HepG2 (cell line): ENCODE results near the gene TBCD. TPM values are rescaled to one million over a fixed set of nuclear protein-coding genes. Genes with fewer than 3 reads are reported as not detected.

ENCODE experiments used
- AKAP8 ChIP-seq: sonication (generic); formaldehyde crosslinking; IDR thresholded peaks from 2 replicates; pipeline ENCODE4 v1.5.1; 2020; ENCODE audit warnings: mild to moderate bottlenecking, missing genetic modification reagents
- ARID4A ChIP-seq: sonication (generic); formaldehyde crosslinking; IDR thresholded peaks from 2 replicates; pipeline ENCODE4 v1.5.0; 2020; ENCODE audit warnings: mild to moderate bottlenecking, missing genetic modification reagents, borderline replicate concordance
- DDIT3 ChIP-seq: sonication (generic); formaldehyde crosslinking; IDR thresholded peaks from 2 replicates; pipeline ENCODE4 v1.4.0; 2020; ENCODE audit warnings: mild to moderate bottlenecking, missing genetic modification reagents
- SMARCC2 ChIP-seq: fragments of 450-650 bp; IDR thresholded peaks from 2 replicates; pipeline ENCODE4 v1.6.1; 2017; ENCODE audit warnings: antibody characterized with exemption, mild to moderate bottlenecking
- ZBED4 ChIP-seq: sonication (generic); formaldehyde crosslinking; IDR thresholded peaks from 2 replicates; pipeline ENCODE4 v1.4.0; 2020; ENCODE audit warnings: missing genetic modification reagents, borderline replicate concordance
- ZNF136 ChIP-seq: sonication (generic); formaldehyde crosslinking; IDR thresholded peaks from 2 replicates; pipeline ENCODE4 v1.8.1; 2022; ENCODE audit warnings: low read depth, mild to moderate bottlenecking, moderate library complexity, missing genetic modification reagents
- ZNF253 ChIP-seq: sonication (generic); formaldehyde crosslinking; IDR thresholded peaks from 2 replicates; pipeline ENCODE4 v1.8.0; 2022; ENCODE audit warnings: mild to moderate bottlenecking, missing genetic modification reagents, borderline replicate concordance
- ZNF282 ChIP-seq: fragments of 450-650 bp; IDR thresholded peaks from 2 replicates; pipeline ENCODE4 v1.6.1; 2018; ENCODE audit not compliant: partially characterized antibody
- ZNF431 ChIP-seq: sonication (generic); formaldehyde crosslinking; IDR thresholded peaks from 2 replicates; pipeline ENCODE4 v1.9.0; 2022; ENCODE audit warnings: missing genetic modification reagents, low read depth, mild to moderate bottlenecking, borderline replicate concordance
- ZNF563 ChIP-seq: sonication (generic); formaldehyde crosslinking; IDR thresholded peaks from 2 replicates; pipeline ENCODE4 v1.8.0; 2022; ENCODE audit warnings: mild to moderate bottlenecking, moderate library complexity, missing genetic modification reagents
- ZNF878 ChIP-seq: sonication (generic); formaldehyde crosslinking; IDR thresholded peaks from 2 replicates; pipeline ENCODE4 v1.8.1; 2023; ENCODE audit warnings: mild to moderate bottlenecking, missing genetic modification reagents, moderate library complexity
- ZSCAN30 ChIP-seq: sonication (generic); formaldehyde crosslinking; IDR thresholded peaks from 2 replicates; pipeline ENCODE4 v1.5.0; 2020; ENCODE audit warnings: mild to moderate bottlenecking, missing genetic modification reagents
- polyA plus RNA-seq, 8 experiments: library from polyadenylated mRNA; depleted of rRNA in 3 of 8; stranded (reverse) in 7 of 8; unstranded in 1 of 8; fragments of >200 nt; fragmentation: Illumina TruSeq in 4 of 8; extraction: Trizol in 4 of 8; gene quantifications; 2 replicates each; pipeline versions ENCODE4 v1.2.1 to v1.2.3, GENCODE V29; 2011 to 2016; ENCODE audit warnings: low read depth in 4 of 8, missing spikeins in 1 of 8, mixed read lengths in 1 of 8; ENCODE audit not compliant: insufficient read depth in 1 of 8
- total RNA-seq, 5 experiments: library from RNA; depleted of rRNA; stranded (reverse); fragments of >200 nt; fragmentation: Illumina TruSeq; extraction: Trizol; gene quantifications; 2 replicates each; pipeline ENCODE4 v1.2.3, GENCODE V29; 2016; ENCODE audit warnings: low read depth in 1 of 5
- TF ChIP-seq, protein P1 (sequence below): sonication (generic); formaldehyde crosslinking; IDR thresholded peaks from 2 replicates; pipeline ENCODE4 v1.5.1; 2020; ENCODE audit warnings: mild to moderate bottlenecking, missing genetic modification reagents, moderate library complexity
- TF ChIP-seq, protein P2 (sequence below), 2 experiments: sonication (generic) in 1 of 2; formaldehyde crosslinking in 1 of 2; IDR thresholded peaks; 2 replicates each; pipeline versions ENCODE4 v1.5.1 to v1.6.1; 2011 to 2020; ENCODE audit warnings: borderline replicate concordance in 1 of 2, low read depth in 1 of 2, low read length in 1 of 2, mild to moderate bottlenecking in 1 of 2, missing genetic modification reagents in 1 of 2, moderate library complexity in 1 of 2

Gene TBCD
- total and polyA plus RNA-seq, 2 of the 13 experiments (the other 11 are each of a cell fraction or from before 2014, with no cell fraction given), result 33.9 to 54.8 TPM

- TF ChIP-seq, protein P1, sequence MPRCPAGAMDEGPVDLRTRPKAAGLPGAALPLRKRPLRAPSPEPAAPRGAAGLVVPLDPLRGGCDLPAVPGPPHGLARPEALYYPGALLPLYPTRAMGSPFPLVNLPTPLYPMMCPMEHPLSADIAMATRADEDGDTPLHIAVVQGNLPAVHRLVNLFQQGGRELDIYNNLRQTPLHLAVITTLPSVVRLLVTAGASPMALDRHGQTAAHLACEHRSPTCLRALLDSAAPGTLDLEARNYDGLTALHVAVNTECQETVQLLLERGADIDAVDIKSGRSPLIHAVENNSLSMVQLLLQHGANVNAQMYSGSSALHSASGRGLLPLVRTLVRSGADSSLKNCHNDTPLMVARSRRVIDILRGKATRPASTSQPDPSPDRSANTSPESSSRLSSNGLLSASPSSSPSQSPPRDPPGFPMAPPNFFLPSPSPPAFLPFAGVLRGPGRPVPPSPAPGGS (CRISPR knock-in tag), result no peak
- no peak for TF ChIP-seq ZNF136
- peak; percentile 80; the same call in 1 of the 2 replicates for TF ChIP-seq ZBED4 (CRISPR knock-in tag)
- TF ChIP-seq ZNF431, result no peak; the same call in 1 of the 2 replicates
- peak; percentile 90; the same call in 1 of the 2 replicates for TF ChIP-seq DDIT3 (CRISPR knock-in tag)
- TF ChIP-seq ZNF253 (CRISPR knock-in tag), result no peak
- TF ChIP-seq ZNF878, result 0 out of 2 replicates have a peak, but pooled peaks have one; percentile 36
- TF ChIP-seq, protein P2, sequence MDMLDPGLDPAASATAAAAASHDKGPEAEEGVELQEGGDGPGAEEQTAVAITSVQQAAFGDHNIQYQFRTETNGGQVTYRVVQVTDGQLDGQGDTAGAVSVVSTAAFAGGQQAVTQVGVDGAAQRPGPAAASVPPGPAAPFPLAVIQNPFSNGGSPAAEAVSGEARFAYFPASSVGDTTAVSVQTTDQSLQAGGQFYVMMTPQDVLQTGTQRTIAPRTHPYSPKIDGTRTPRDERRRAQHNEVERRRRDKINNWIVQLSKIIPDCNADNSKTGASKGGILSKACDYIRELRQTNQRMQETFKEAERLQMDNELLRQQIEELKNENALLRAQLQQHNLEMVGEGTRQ (IDR thresholded peaks at IDR 0.05; ENCODE audit: low read depth, low read length), result no peak
- TF ChIP-seq, protein P2 (CRISPR knock-in tag; IDR thresholded peaks at IDR 0.05; ENCODE audit: borderline replicate concordance), result no peak
- TF ChIP-seq ZNF282, result no peak
- TF ChIP-seq ARID4A (CRISPR knock-in tag), result peak; percentile 88; the same call in 1 of the 2 replicates
- no peak for TF ChIP-seq ZNF563 (CRISPR knock-in tag)
- TF ChIP-seq SMARCC2, result no peak
- TF ChIP-seq ZSCAN30 (CRISPR knock-in tag), result 0 out of 2 replicates have a peak, but pooled peaks have one; percentile 32
- 0 out of 2 replicates have a peak, but pooled peaks have one; percentile 53 for TF ChIP-seq AKAP8
Measured at GRCh38 chr17:82740906-82741759, 10.7 kb upstream of the TBCD start (continued).
